D721Med (cell line): ENCODE results near the gene SHC2.

Experiments used
- DNase-seq: peaks from one replicate; pipeline ENCODE4 v3.0.0; 2011; ENCODE audit warnings: low spot score; ENCODE audit not compliant: insufficient read length
- FAIRE-seq: peaks from 2 replicates; lab custom pipeline; 2011; peaks lifted over from hg19 to GRCh38; lab: Jason Lieb, UNC
- TF ChIP-seq, protein P1 (sequence below): IDR thresholded peaks from 2 replicates; pipeline ENCODE4 v1.5.1; 2012; ENCODE audit warnings: mild to moderate bottlenecking, control low read depth; ENCODE audit not compliant: insufficient read depth; ENCODE audit errors: missing control alignments

The SHC2 gene

DNA sequence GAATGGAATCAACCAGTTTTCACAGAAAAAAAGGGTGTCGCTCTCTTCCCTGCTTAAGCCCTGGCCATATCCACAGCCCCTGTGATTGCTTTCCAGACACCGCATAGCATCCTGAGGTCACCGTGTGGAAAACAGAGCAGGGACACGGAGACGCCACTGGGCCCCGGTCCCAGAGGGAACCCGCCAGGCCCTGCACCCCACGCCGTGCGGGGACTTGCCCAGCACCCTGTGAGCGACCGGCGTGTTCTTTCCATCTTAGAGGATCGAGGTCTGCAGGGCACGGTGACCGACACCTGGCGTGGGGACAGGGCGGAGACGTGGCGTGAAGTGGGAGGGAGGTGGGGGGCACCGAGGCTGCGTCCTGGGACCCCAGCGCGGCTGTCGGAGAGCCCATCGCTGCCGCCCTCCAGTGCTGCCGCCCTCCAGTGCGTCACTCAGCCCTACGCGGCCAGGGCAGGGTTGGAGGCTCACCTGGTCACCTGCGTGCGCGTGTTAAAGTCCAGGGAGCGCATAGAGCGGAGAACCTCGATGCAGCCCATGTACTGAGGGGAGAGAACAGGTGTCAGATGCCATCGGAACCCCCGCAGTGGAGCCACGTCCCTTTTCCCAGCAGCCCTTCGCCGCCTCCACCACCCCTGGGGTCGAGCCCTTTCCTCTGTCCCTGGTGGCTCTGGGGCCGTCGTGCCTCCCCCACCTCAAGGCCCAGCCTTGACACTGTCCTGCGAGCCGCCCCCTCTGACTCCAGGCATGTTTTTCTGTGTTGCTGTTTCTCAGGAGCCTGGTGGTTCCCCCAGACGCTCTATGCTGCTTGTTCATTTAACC, 20.2 kb downstream of the SHC2 start:
- TF ChIP-seq, protein P1, sequence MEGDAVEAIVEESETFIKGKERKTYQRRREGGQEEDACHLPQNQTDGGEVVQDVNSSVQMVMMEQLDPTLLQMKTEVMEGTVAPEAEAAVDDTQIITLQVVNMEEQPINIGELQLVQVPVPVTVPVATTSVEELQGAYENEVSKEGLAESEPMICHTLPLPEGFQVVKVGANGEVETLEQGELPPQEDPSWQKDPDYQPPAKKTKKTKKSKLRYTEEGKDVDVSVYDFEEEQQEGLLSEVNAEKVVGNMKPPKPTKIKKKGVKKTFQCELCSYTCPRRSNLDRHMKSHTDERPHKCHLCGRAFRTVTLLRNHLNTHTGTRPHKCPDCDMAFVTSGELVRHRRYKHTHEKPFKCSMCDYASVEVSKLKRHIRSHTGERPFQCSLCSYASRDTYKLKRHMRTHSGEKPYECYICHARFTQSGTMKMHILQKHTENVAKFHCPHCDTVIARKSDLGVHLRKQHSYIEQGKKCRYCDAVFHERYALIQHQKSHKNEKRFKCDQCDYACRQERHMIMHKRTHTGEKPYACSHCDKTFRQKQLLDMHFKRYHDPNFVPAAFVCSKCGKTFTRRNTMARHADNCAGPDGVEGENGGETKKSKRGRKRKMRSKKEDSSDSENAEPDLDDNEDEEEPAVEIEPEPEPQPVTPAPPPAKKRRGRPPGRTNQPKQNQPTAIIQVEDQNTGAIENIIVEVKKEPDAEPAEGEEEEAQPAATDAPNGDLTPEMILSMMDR: no peak
- no peak for FAIRE-seq
- no peak for DNase-seq

DNA sequence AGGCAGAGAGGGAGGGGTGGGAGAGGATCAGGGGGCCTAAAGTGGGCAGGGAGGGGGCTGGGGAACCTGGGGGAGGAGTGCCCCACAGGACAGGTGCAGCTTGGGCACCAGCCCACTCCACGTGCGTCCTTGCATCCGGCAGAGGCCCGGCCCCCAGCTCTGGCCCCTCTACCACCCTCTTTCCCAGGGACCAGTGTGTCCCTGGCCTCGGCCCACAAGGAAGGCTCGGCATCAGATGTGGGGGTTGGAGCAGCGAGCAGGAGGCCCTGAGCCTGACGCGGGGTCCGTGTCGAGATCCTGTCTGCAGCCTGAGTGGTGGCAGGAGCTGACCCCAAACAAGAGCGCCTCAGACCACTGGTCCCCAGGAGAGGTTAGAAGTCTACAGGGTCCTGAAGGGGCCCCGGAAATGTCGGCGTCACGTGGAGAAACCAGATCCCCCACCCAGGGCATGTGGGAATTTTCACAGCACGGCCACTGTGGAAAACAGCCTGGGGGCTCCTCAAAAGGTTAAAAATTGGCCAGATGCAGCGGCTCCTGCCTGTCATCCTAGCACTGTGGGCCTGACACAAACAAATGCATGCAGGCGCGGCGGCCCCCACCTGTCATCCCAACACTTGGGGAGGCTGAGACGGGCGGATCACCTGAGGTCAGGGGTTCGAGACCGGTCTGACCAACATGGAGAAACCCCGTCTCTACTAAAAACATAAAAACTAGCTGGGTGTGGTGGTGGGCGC, 21.5 kb downstream of the SHC2 start:
- DNase-seq: no peak
- TF ChIP-seq, protein P1: no peak
- FAIRE-seq: no peak

DNA sequence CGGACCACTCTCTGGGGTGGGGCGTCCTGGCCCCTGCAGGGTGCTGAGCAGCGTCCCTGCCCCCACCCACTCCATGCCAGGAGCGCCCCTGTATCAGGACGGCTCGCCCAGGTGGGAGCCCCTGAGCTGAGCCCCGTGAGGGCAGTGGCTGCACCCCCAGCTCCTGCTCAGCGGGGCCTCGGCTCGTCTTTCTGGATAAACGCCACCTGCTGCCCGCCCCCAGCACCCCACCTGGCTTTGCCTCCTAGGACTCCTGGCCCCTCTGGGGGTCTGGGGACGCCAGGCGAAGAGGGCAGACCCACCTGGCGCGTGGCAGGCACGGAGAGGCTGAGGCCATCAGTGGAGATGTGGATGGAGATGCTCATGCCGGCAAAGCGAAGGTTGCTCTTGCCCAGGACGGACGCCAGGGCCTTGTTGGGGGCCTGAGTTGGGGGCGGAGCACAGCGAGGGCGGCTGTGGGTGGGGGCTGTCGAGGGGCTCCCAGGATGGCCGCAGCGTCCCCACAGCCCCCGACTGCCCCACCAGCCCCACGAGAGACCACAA, 22.3 kb downstream of the SHC2 start:
- FAIRE-seq (no peak), DNase-seq (no peak)
- TF ChIP-seq, protein P1: no peak

DNA sequence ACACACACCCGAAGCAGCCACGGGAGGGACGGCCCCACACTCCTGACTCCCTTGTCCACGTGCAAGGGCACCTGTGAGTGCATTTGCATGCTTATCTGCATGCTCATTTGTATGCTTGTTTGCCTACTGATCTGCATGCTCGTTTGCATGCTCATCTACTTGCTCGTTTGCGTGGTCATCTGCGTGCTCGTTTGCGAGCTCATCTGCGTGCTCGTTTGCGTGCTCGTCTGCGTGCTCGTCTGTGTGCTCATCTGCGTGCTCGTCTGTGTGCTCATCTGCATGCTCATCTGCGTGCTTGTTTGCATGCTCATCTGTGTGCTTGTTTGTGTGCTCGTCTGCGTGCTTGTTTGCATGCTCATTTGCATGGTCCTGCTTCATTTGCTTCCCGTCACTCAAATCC, 23.8 kb downstream of the SHC2 start:
- DNase-seq: no peak
- FAIRE-seq: no peak
- TF ChIP-seq, protein P1: no peak

DNA sequence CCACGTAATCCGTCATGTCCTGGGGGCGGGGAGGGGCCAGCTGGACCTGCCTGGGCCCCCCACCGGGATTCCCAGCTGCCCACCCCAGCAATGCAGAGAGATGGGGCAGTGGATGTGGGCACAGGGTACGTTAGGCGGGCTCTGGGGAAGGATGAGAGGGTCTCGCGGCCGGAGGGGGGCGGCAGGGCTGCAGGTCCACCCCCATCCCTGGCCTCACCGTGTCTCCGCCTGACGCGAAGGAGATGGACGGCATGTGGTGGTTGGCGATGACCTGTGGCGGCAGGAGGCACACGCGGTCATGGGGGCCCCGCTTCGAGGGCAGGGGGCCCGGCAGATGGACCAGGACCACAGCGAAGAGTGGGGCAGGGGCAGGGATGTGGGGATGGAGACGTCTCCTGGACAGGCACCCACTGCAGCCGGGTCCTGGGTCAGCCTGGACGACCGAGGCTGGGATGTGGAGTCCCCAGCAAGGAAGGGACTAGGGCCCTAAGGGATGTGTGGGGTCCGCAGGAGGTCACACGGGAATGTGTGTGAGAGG, 24.4 kb downstream of the SHC2 start:
- TF ChIP-seq, protein P1: no peak
- FAIRE-seq (no peak), DNase-seq (no peak)

DNA sequence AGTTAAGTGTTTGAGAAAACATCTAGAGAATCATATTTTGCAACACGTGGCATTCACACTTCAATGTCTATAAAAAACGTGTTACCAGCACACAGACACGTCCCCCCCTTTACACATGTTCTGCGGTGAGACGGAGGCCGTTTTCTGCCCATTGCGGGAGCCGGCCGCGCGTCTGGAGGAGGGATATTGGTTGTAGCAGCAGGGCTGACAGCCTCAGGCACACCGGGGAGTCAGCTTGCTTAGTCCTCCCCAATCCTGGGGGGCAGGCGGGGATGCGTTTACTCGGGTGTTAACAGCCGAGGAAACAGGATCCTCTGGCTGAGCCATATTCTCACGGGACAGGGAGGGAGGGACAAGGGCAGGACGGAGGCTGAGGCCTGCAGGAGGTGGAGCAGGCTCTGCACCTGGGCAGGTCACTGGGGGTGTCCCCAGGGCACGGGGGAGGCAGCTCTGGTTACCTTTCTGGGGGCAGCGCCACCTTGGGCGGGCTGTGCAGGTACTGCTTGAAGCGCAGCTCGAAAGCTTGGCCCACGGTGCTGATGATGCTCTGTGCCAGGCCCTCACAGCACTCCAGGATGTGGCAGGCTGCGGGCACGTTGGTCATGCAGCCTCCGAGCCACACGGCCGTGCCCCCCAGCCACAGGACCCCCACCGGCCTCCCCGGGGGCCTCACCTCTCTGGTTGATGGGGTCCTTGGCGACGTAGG, 25.0 kb downstream of the SHC2 start:
- TF ChIP-seq, protein P1: no peak
- DNase-seq (no peak), FAIRE-seq (no peak)
